Lower lobe of right lung (tissue), 2 donors: ENCODE results near the gene PPP1R37. TPM values are rescaled to one million over a fixed set of nuclear protein-coding genes. Genes with fewer than 3 reads are reported as not detected.

Experiments
- ATAC-seq, 2 donors: fragments of 200-7000 bp; cut with Tn5 transposase; one replicate each; pipeline ENCODE4 v1.9.1; 2020 to 2022; ENCODE audit warnings: mild to moderate bottlenecking in 2 of 2, moderate library complexity in 2 of 2
- DNase-seq: peaks from one replicate; pipeline ENCODE4 v3.0.0-alpha.2; 2020
- H3K27ac ChIP-seq: fragments of 200-600 bp; one replicate; pipeline ENCODE4 v1.8.0; 2022
- H3K27me3 ChIP-seq: fragments of 200-600 bp; one replicate; pipeline ENCODE4 v1.8.0; 2022; ENCODE audit warnings: low read depth
- H3K36me3 ChIP-seq: fragments of 200-600 bp; one replicate; pipeline ENCODE4 v1.8.0; 2022; ENCODE audit warnings: mild to moderate bottlenecking
- H3K4me1 ChIP-seq: fragments of 200-600 bp; one replicate; pipeline ENCODE4 v1.8.0; 2022
- H3K4me3 ChIP-seq: fragments of 200-600 bp; one replicate; pipeline ENCODE4 v1.8.0; 2022; ENCODE audit warnings: mild to moderate bottlenecking
- H3K9me3 ChIP-seq: fragments of 200-600 bp; one replicate; pipeline ENCODE4 v1.8.0; 2022
- CTCF ChIP-seq: fragments of 200-600 bp; IDR thresholded peaks from one replicate; pipeline ENCODE4 v1.8.0; 2022; ENCODE audit warnings: antibody characterized with exemption, mild to moderate bottlenecking
- intact Hi-C: fragments of 100-400 bp; cut with DNase I; formaldehyde crosslinking; loops from one replicate; pipeline ENCODE4 v1.11.0; 2022
- total RNA-seq: library from RNA; stranded (reverse); fragmentation: NEBNext Ultra II Directional; extraction: Animal tissue kit (Norgen Biotek cat#: 25700); gene quantifications from one replicate; pipeline ENCODE4 v1.2.1, GENCODE V29; 2021
- donor health status: DM: no; HTN: yes; CAD: no; lungs with severe emphysema.

The PPP1R37 gene
- total RNA-seq, 1 donor from 2014 or later, result 29.1 TPM

DNA sequence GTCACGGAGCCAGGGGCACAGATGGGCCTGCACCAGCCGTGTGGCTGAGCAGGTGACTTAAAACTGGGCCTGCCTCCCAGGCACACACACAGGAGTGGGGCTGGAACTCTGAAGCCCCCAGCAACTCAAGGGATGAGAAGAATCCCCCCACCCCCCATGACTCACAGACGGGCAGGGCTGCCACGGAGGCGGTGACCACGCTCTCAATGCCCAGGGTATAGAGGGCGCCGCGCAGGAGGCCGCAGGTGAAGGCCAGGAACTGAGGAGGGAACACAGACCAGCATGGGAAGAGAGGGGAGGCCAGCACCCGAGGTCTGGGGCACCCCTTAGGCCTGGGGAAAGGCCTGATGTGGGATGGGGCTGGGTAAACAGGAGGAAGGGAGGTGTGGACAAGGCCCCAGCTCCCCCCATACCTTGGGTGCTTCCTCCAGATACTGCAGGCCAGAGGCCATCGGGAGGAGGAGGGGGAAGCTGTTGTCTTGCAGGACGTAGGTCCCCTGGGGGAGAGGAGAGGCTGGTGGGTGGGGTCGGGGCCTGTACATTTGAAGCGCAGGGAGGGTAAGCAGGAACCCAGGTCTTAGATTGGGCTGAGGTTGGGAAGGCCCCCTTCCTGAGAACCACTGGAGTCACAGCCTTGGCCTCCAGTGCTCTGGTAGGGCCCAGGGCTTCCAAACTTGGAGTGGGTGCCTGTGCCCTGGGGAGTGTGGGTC, 70.9 kb downstream of the PPP1R37 start:
- H3K27ac ChIP-seq, result no peak overlapping the region
- no peak for DNase-seq
- peaks cover 20% of the 10 kb centered on the region for H3K4me1 ChIP-seq
- peaks cover 27% of the 10 kb centered on the region for H3K27me3 ChIP-seq
- no peak overlapping the region for H3K4me3 ChIP-seq
- ATAC-seq, result no peak
- H3K36me3 ChIP-seq, result no peaks in the 10 kb centered on the region
- TF ChIP-seq CTCF, result no peak
- intact Hi-C loops, result no loop called here
- H3K9me3 ChIP-seq, result no peaks in the 10 kb centered on the region

- peak; percentile 66 to 72 for ATAC-seq
- Histone ChIP-seq H3K4me1 (peaks cover 20% of the 10 kb centered on the region), H3K9me3 (no peaks in the 10 kb centered on the region), H3K27ac (no peak overlapping the region), H3K36me3 (no peaks in the 10 kb centered on the region), H3K4me3 (no peak overlapping the region), H3K27me3 (peaks cover 20% of the 10 kb centered on the region)
- intact Hi-C loops, result no loop called here
- TF ChIP-seq CTCF, result no peak
- peak; percentile 86 for DNase-seq
These were observed 71.8 kb downstream of the PPP1R37 start for GRCh38 chr19:45164577-45165335.

- H3K36me3 ChIP-seq, result no peaks in the 10 kb centered on the region
- no peak overlapping the region for H3K4me3 ChIP-seq
- intact Hi-C loops, result no loop called here
- TF ChIP-seq CTCF, result no peak
- ATAC-seq (no peak), DNase-seq (no peak)
- H3K9me3 ChIP-seq, result no peaks in the 10 kb centered on the region
- H3K27ac ChIP-seq, result no peak overlapping the region
- peaks cover 5% of the 10 kb centered on the region for H3K27me3 ChIP-seq
- peaks cover 35% of the 10 kb centered on the region for H3K4me1 ChIP-seq
These were observed 73.8 kb downstream of the PPP1R37 start for GRCh38 chr19:45166723-45167252.

DNA sequence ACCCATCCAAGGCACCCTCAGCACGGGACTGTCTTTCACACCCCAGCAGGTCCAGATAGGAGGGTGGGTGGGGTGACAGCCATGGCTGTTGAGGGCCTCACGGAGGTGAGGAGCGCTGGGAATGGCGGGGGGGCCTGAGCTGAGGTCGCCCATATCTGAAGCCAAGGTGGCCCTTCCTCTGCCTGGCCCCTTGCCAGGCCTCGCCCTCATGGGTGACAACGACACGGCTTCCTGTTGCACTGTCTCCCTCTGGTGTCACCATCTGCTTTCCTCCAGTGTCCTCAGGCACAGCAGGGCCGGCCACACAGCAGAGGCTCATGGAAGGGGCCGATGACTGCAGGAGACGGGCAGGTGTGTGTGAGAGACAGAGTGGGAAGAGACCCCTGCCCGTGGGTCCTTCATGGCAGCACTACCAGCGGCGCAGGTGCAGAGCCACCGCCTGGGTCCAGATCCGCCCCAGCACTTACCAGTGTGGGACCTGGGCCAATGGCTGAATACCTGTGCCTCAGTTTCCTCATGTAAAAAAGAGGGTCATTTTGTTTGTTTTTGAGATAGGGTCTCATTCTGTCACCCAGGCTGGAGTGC, 75.9 kb downstream of the PPP1R37 start:
- ATAC-seq, result no peak
- TF ChIP-seq CTCF, result no peak
- no peak for DNase-seq
- Histone ChIP-seq H3K9me3 (no peaks in the 10 kb centered on the region), H3K27ac (no peak overlapping the region), H3K4me1 (peaks cover 42% of the 10 kb centered on the region), H3K36me3 (no peaks in the 10 kb centered on the region), H3K4me3 (no peak overlapping the region), H3K27me3 (no peaks in the 10 kb centered on the region)
- intact Hi-C loops, result no loop called here

- H3K4me1 ChIP-seq, result peaks cover 37% of the 10 kb centered on the region
- no peaks in the 10 kb centered on the region for H3K9me3 ChIP-seq
- no peaks in the 10 kb centered on the region for H3K36me3 ChIP-seq
- no peaks in the 10 kb centered on the region for H3K27me3 ChIP-seq
- DNase-seq (no peak), ATAC-seq (no peak)
- no peak overlapping the region for H3K4me3 ChIP-seq
- intact Hi-C loops, result no loop called here
- no peak for TF ChIP-seq CTCF
- H3K27ac ChIP-seq, result no peak overlapping the region
These were observed 76.6 kb downstream of the PPP1R37 start for GRCh38 chr19:45169602-45170001.
